Adrenal gland (tissue), 12 donors: ENCODE measurements around the gene CRK. TPM values are rescaled to one million over a fixed set of nuclear protein-coding genes. Genes with fewer than 3 reads are reported as not detected.

Experiments used
- DNase-seq, 7 donors: peaks; one replicate each; pipeline ENCODE4 v3.0.0-alpha.2; 2019 to 2020
- H3K27ac ChIP-seq, 5 donors: fragments of 200-600 bp; sonication (generic) in 4 of 5; 1 replicate in 3 of 5; 2 replicates in 2 of 5; pipeline versions ENCODE4 v1.5.1 to v1.8.0; 2016 to 2020; ENCODE audit warnings: mild to moderate bottlenecking in 1 of 5
- H3K27me3 ChIP-seq: fragments of 200-600 bp; 2 replicates; pipeline ENCODE4 v1.8.0; 2021
- H3K36me3 ChIP-seq, 2 donors: fragments of 200-600 bp; replicated peaks in 1 of 2; 1 replicate in 1 of 2; 2 replicates in 1 of 2; pipeline versions ENCODE4 v1.5.1 to v1.8.0; 2018 to 2022
- H3K4me1 ChIP-seq, 2 donors: fragments of 200-600 bp; replicated peaks in 1 of 2; 1 replicate in 1 of 2; 2 replicates in 1 of 2; pipeline versions ENCODE4 v1.5.1 to v1.8.0; 2018 to 2021
- H3K4me3 ChIP-seq, 4 donors: fragments of 200-600 bp; sonication (generic) in 3 of 4; one replicate each; pipeline ENCODE4 v1.5.1; 2016 to 2018
- H3K9me3 ChIP-seq, 3 donors: fragments of 200-600 bp; sonication (generic) in 1 of 3; replicated peaks in 1 of 3; 1 replicate in 2 of 3; 2 replicates in 1 of 3; pipeline versions ENCODE4 v1.5.1 to v1.8.0; 2016 to 2021
- CTCF ChIP-seq, 6 experiments: fragments of 450-650 bp in 4 of 6; fragments of 200-600 bp in 2 of 6; sonication (generic) in 1 of 6; IDR thresholded peaks; 1 replicate in 5 of 6; 2 replicates in 1 of 6; pipeline versions ENCODE4 v1.5.1 to v1.8.0; 2016 to 2021; ENCODE audit warnings: antibody characterized with exemption in 6 of 6, mild to moderate bottlenecking in 2 of 6, moderate library complexity in 1 of 6
- POLR2A ChIP-seq, 2 donors: fragments of 450-650 bp; IDR thresholded peaks; one replicate each; pipeline ENCODE4 v1.6.1; 2017; ENCODE audit warnings: antibody characterized with exemption in 2 of 2, mild to moderate bottlenecking in 2 of 2, moderate library complexity in 1 of 2
- WGBS, 4 donors: extraction: QIAGEN DNeasy Blood & Tissue Kit in 2 of 4; methylation state at CpG; one replicate each; pipeline versions ENCODE4 v1.1.5 to v1.1.7; 2013 to 2017; 5-methylcytosine and 5-hydroxymethylcytosine counted together
- intact Hi-C, 2 donors: fragments of 100-400 bp; cut with DNase I; formaldehyde crosslinking; loops; one replicate each; pipeline versions ENCODE4 v1.14.1 to v1.15.0; 2022 to 2023
- polyA plus RNA-seq, 3 donors: library from polyadenylated mRNA; stranded (reverse); fragments of 200-250 nt in 2 of 3; fragments of 350-450 nt in 1 of 3; fragmentation: Illumina TruSeq in 1 of 3; extraction: RNeasy Lipid Tissue Mini Kit (QIAGEN cat#74804) in 1 of 3; gene quantifications; one replicate each; pipeline ENCODE4 v1.2.3, GENCODE V29; 2013 to 2014
- total RNA-seq, 9 donors: library from RNA; depleted of rRNA in 4 of 9; stranded (reverse); fragments of >200 nt in 4 of 9; fragments of 120-200 nt in 1 of 9; fragmentation: NEBNext Ultra II Directional in 1 of 9; extraction: Animal tissue kit (Norgen Biotek cat#: 25700) in 1 of 9; gene quantifications; one replicate each; pipeline versions ENCODE4 v1.1.0 to v1.2.4, GENCODE V29; 2013 to 2023
- donor health status: healthy with polysubstance abuse.
- donor health status: Bipolar disorder and iron deficiency.
- donor health status: DM: yes; HTN: yes; CAD: no.
- donor health status: DM: no; HTN: no; CAD: no.
- donor health status: DM: no; HTN: no; CAD: no.
- donor health status: DM: yes; HTN: yes; CAD: no.

The CRK gene
- total and polyA plus RNA-seq, 12 donors = 20.3 to 80.6 (median 58.5) TPM

GRCh38 chr17:1496869-1497268 lies 40.8 kb upstream of the CRK start:
- DNase-seq = no peak

GRCh38 chr17:1495265-1495989 lies 39.4 kb upstream of the CRK start:
- TF ChIP-seq POLR2A (IDR thresholded peaks at IDR 0.05) (no peak), CTCF (IDR thresholded peaks at IDR 0.05) (no peak)
- WGBS, 4 donors = 81 to 89% (median 85%) methylated on average over 8 to 14 of the region's 14 CpGs
- Histone ChIP-seq H3K36me3 (peaks cover 0 to 22% of the 10 kb centered on the region in 2 donors), H3K4me1 (peaks cover 5 to 10% of the 10 kb centered on the region in 2 donors), H3K4me3 (no peak overlapping the region), H3K9me3 (no peaks in the 10 kb centered on the region), H3K27ac (peak overlapping the region in 1 of 5 donors; percentile 95), H3K27me3 (no peaks in the 10 kb centered on the region)
- DNase-seq = no peak
- intact Hi-C loops = no loop called here

More at GRCh38 chr17:1496869-1497268, 40.8 kb upstream of the CRK start:
- H3K36me3 ChIP-seq = peaks cover 0 to 22% of the 10 kb centered on the region in 2 donors
- H3K4me1 ChIP-seq = peaks cover 0 to 4% of the 10 kb centered on the region in 2 donors
- no peak overlapping the region for H3K27ac ChIP-seq
- 92 to 94% (median 92%) methylated on average over 13 to 14 of the region's 14 CpGs for WGBS, 4 donors
- intact Hi-C loops = no loop called here
- no peaks in the 10 kb centered on the region for H3K27me3 ChIP-seq
- H3K4me3 ChIP-seq = no peak overlapping the region
- TF ChIP-seq POLR2A (IDR thresholded peaks at IDR 0.05) (no peak), CTCF (IDR thresholded peaks at IDR 0.05) (no peak)
- H3K9me3 ChIP-seq = no peaks in the 10 kb centered on the region

- intact Hi-C loops = no loop called here
- peaks cover 5 to 12% of the 10 kb centered on the region in 2 donors for H3K4me1 ChIP-seq
- 92 to 100% (median 96%) methylated on average over 5 to 11 of the region's 11 CpGs for WGBS, 4 donors
- peaks cover 0 to 22% of the 10 kb centered on the region in 2 donors for H3K36me3 ChIP-seq
- H3K9me3 ChIP-seq = no peaks in the 10 kb centered on the region
- peak overlapping the region in 1 of 5 donors; percentile 95 for H3K27ac ChIP-seq
- TF ChIP-seq CTCF (IDR thresholded peaks at IDR 0.05) = no peak
- TF ChIP-seq POLR2A (IDR thresholded peaks at IDR 0.05) = no peak
- H3K27me3 ChIP-seq = no peaks in the 10 kb centered on the region
- H3K4me3 ChIP-seq = no peak overlapping the region
- DNase-seq = no peak
These were observed 38.8 kb upstream of the CRK start for GRCh38 chr17:1494736-1495253.

GRCh38 chr17:1494203-1494602 lies 38.2 kb upstream of the CRK start:
- no peaks in the 10 kb centered on the region for H3K27me3 ChIP-seq
- DNase-seq = no peak
- peaks cover 5 to 12% of the 10 kb centered on the region in 2 donors for H3K4me1 ChIP-seq
- WGBS, 4 donors = 97 to 99% (median 98%) methylated on average over 7 of the region's 7 CpGs
- no peaks in the 10 kb centered on the region for H3K9me3 ChIP-seq
- peaks cover 0 to 22% of the 10 kb centered on the region in 2 donors for H3K36me3 ChIP-seq
- intact Hi-C loops = no loop called here
- TF ChIP-seq POLR2A (IDR thresholded peaks at IDR 0.05) (no peak), CTCF (IDR thresholded peaks at IDR 0.05) (no peak)
- H3K27ac ChIP-seq = peak overlapping the region in 1 of 5 donors; percentile 95
- H3K4me3 ChIP-seq = no peak overlapping the region
